ENCODE results near the gene FPGS. TPM values are rescaled to one million over a fixed set of nuclear protein-coding genes. Genes with fewer than 3 reads are reported as not detected.
A peak's percentile ranks its signal among the peaks of the same experiment; 100 is the strongest.

The FPGS gene
- total RNA-seq, 1 donor from 2014 or later = 68.9 TPM

- H3K4me3 ChIP-seq = no peak overlapping the region
- H3K36me3 ChIP-seq = no peaks in the 10 kb centered on the region
- no peak overlapping the region for H3K27ac ChIP-seq
- no peaks in the 10 kb centered on the region for H3K9me3 ChIP-seq
- intact Hi-C loops (cut with DNase I) = no loop called here
- H3K27me3 ChIP-seq = no peaks in the 10 kb centered on the region
- DNase-seq (no peak), ATAC-seq (no peak)
- TF ChIP-seq CTCF (IDR thresholded peaks at IDR 0.05) = no peak
- peaks cover 34% of the 10 kb centered on the region for H3K4me1 ChIP-seq
Observed at GRCh38 chr9:127781806-127782205, 20.9 kb upstream of the FPGS start.

- Histone ChIP-seq H3K36me3 (peaks cover 15% of the 10 kb centered on the region), H3K27ac (peak overlapping the region; percentile 86), H3K9me3 (no peaks in the 10 kb centered on the region), H3K4me1 (peaks cover 48% of the 10 kb centered on the region), H3K4me3 (no peak overlapping the region), H3K27me3 (no peaks in the 10 kb centered on the region)
- no peak for TF ChIP-seq CTCF (IDR thresholded peaks at IDR 0.05)
- ATAC-seq = peak; percentile 3
- intact Hi-C loops (cut with DNase I) = no loop called here
- peak; percentile 83 for DNase-seq
Observed at GRCh38 chr9:127783111-127784008, 19.3 kb upstream of the FPGS start.

GRCh38 chr9:127785023-127785932 lies 17.4 kb upstream of the FPGS start:
- Histone ChIP-seq H3K27ac (peak overlapping the region; percentile 86), H3K4me3 (peak overlapping the region; percentile 98), H3K4me1 (peaks cover 40% of the 10 kb centered on the region), H3K9me3 (no peaks in the 10 kb centered on the region), H3K36me3 (peaks cover 34% of the 10 kb centered on the region), H3K27me3 (no peaks in the 10 kb centered on the region)
- TF ChIP-seq CTCF (IDR thresholded peaks at IDR 0.05) = peak; percentile 83
- ATAC-seq (peak; percentile 79), DNase-seq (peak; percentile 95)
- intact Hi-C loops (cut with DNase I) = no loop called here

- peak; percentile 96 for DNase-seq
- peak within 1 kb of the TSS; percentile 94 for H3K27ac ChIP-seq
- H3K9me3 ChIP-seq = no peaks in the 10 kb centered on the region
- peak; percentile 84 for ATAC-seq
- TF ChIP-seq CTCF (IDR thresholded peaks at IDR 0.05) = no peak
- peak within 1 kb of the TSS; percentile 98 for H3K4me3 ChIP-seq
- H3K36me3 ChIP-seq = peaks cover 43% of the 10 kb centered on the region
- no peaks in the 10 kb centered on the region for H3K27me3 ChIP-seq
- H3K4me1 ChIP-seq = peaks cover 40% of the 10 kb centered on the region
- intact Hi-C loops (cut with DNase I) = no loop called here
Observed at GRCh38 chr9:127785933-127786772, 16.5 kb upstream of the FPGS start, which contains the start of gene CDK9. Gene CDK9, plus strand, starts transcription at chr9:127786034. Its CDS starts 115 bp downstream, at chr9:127786149.

- Histone ChIP-seq H3K27ac (peak overlapping the region; percentile 94), H3K27me3 (no peaks in the 10 kb centered on the region), H3K4me3 (peak overlapping the region; percentile 98), H3K36me3 (peaks cover 49% of the 10 kb centered on the region), H3K4me1 (peaks cover 40% of the 10 kb centered on the region), H3K9me3 (no peaks in the 10 kb centered on the region)
- peak; percentile 40 for TF ChIP-seq CTCF (IDR thresholded peaks at IDR 0.05)
- no peak for ATAC-seq
- intact Hi-C loops (cut with DNase I) = no loop called here
- no peak for DNase-seq
Observed at GRCh38 chr9:127786773-127787104, 15.9 kb upstream of the FPGS start.
